Lower lobe of right lung (tissue), 2 donors: ENCODE results near the gene CEP128. TPM values are rescaled to one million over a fixed set of nuclear protein-coding genes. Genes with fewer than 3 reads are reported as not detected.

Experiments
- ATAC-seq, 2 donors: fragments of 200-7000 bp; cut with Tn5 transposase; one replicate each; pipeline ENCODE4 v1.9.1; 2020 to 2022; ENCODE audit warnings: mild to moderate bottlenecking in 2 of 2, moderate library complexity in 2 of 2
- DNase-seq: peaks from one replicate; pipeline ENCODE4 v3.0.0-alpha.2; 2020
- H3K27ac ChIP-seq: fragments of 200-600 bp; one replicate; pipeline ENCODE4 v1.8.0; 2022
- H3K27me3 ChIP-seq: fragments of 200-600 bp; one replicate; pipeline ENCODE4 v1.8.0; 2022; ENCODE audit warnings: low read depth
- H3K36me3 ChIP-seq: fragments of 200-600 bp; one replicate; pipeline ENCODE4 v1.8.0; 2022; ENCODE audit warnings: mild to moderate bottlenecking
- H3K4me1 ChIP-seq: fragments of 200-600 bp; one replicate; pipeline ENCODE4 v1.8.0; 2022
- H3K4me3 ChIP-seq: fragments of 200-600 bp; one replicate; pipeline ENCODE4 v1.8.0; 2022; ENCODE audit warnings: mild to moderate bottlenecking
- H3K9me3 ChIP-seq: fragments of 200-600 bp; one replicate; pipeline ENCODE4 v1.8.0; 2022
- intact Hi-C: fragments of 100-400 bp; cut with DNase I; formaldehyde crosslinking; loops from one replicate; pipeline ENCODE4 v1.11.0; 2022
- total RNA-seq: library from RNA; stranded (reverse); fragmentation: NEBNext Ultra II Directional; extraction: Animal tissue kit (Norgen Biotek cat#: 25700); gene quantifications from one replicate; pipeline ENCODE4 v1.2.1, GENCODE V29; 2021
- TF ChIP-seq, protein P1 (sequence below): fragments of 200-600 bp; IDR thresholded peaks from one replicate; pipeline ENCODE4 v1.8.0; 2022; ENCODE audit warnings: antibody characterized with exemption, mild to moderate bottlenecking
- donor health status: DM: no; HTN: yes; CAD: no; lungs with severe emphysema.

Gene CEP128
- total RNA-seq, 1 donor from 2014 or later: 11.5 TPM

- intact Hi-C loops: no loop called here
- H3K4me3 ChIP-seq: no peak overlapping the region
- ATAC-seq: no peak
- no peaks in the 10 kb centered on the region for H3K9me3 ChIP-seq
- TF ChIP-seq, protein P1, sequence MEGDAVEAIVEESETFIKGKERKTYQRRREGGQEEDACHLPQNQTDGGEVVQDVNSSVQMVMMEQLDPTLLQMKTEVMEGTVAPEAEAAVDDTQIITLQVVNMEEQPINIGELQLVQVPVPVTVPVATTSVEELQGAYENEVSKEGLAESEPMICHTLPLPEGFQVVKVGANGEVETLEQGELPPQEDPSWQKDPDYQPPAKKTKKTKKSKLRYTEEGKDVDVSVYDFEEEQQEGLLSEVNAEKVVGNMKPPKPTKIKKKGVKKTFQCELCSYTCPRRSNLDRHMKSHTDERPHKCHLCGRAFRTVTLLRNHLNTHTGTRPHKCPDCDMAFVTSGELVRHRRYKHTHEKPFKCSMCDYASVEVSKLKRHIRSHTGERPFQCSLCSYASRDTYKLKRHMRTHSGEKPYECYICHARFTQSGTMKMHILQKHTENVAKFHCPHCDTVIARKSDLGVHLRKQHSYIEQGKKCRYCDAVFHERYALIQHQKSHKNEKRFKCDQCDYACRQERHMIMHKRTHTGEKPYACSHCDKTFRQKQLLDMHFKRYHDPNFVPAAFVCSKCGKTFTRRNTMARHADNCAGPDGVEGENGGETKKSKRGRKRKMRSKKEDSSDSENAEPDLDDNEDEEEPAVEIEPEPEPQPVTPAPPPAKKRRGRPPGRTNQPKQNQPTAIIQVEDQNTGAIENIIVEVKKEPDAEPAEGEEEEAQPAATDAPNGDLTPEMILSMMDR: no peak
- H3K27me3 ChIP-seq: no peaks in the 10 kb centered on the region
- H3K27ac ChIP-seq: no peak overlapping the region
- DNase-seq: no peak
- no peaks in the 10 kb centered on the region for H3K4me1 ChIP-seq
- no peaks in the 10 kb centered on the region for H3K36me3 ChIP-seq
These were observed 476.9 kb downstream of the CEP128 start for GRCh38 chr14:80464531-80465149.

DNA sequence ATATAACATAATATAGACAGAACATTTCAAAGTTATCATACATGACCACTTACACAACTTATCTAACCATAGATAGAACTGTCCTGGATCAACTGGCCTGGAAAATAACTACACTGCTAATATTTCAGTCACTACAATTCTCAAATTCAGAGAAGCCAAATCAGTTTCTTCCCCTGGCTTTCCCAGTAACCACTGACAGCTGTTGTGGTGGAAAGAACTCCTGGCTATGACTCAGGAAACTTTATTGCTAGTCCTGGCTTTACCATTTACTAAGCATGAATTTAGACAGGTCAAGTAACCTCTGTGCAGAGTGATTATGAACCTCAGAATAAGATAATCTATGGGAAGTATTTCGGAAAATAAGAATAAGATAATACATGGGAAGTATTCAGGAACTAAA, 485.3 kb downstream of the CEP128 start:
- TF ChIP-seq, protein P1: no peak
- Histone ChIP-seq H3K9me3 (peaks cover 2% of the 10 kb centered on the region), H3K27ac (no peak overlapping the region), H3K4me1 (no peaks in the 10 kb centered on the region), H3K36me3 (no peaks in the 10 kb centered on the region), H3K4me3 (no peak overlapping the region), H3K27me3 (no peaks in the 10 kb centered on the region)
- ATAC-seq (no peak), DNase-seq (no peak)
- intact Hi-C loops: no loop called here

DNA sequence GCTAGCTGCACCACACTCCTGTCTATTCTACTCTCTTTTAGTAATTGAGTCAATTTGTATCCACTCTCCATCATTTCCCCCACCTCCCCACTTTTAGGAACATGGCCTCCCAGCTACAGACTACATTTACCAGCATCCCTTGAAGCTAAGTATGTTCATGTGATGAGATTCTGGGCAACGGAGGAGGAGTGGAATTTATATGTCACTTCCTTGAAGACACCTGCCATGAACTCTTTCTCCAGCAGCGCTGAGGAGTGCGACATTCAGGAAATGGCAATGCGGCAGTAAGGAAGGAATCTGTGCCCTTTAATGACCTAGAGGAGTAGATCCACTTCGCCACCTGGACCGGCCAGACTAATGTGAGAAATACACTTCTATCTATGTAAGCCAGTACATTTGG, 486.5 kb downstream of the CEP128 start:
- no peaks in the 10 kb centered on the region for H3K36me3 ChIP-seq
- H3K4me3 ChIP-seq: no peak overlapping the region
- DNase-seq (no peak), ATAC-seq (no peak)
- H3K9me3 ChIP-seq: peaks cover 7% of the 10 kb centered on the region
- no peaks in the 10 kb centered on the region for H3K4me1 ChIP-seq
- TF ChIP-seq, protein P1: no peak
- no peaks in the 10 kb centered on the region for H3K27me3 ChIP-seq
- intact Hi-C loops: no loop called here
- H3K27ac ChIP-seq: no peak overlapping the region

GRCh38 chr14:80448267-80448666, 493.3 kb downstream of the CEP128 start:
- H3K27me3 ChIP-seq: no peaks in the 10 kb centered on the region
- intact Hi-C loops: no loop called here
- no peak overlapping the region for H3K27ac ChIP-seq
- no peak overlapping the region for H3K4me3 ChIP-seq
- DNase-seq (no peak), ATAC-seq (no peak)
- H3K36me3 ChIP-seq: no peaks in the 10 kb centered on the region
- H3K9me3 ChIP-seq: peaks cover 7% of the 10 kb centered on the region
- TF ChIP-seq, protein P1: no peak
- no peaks in the 10 kb centered on the region for H3K4me1 ChIP-seq

DNA sequence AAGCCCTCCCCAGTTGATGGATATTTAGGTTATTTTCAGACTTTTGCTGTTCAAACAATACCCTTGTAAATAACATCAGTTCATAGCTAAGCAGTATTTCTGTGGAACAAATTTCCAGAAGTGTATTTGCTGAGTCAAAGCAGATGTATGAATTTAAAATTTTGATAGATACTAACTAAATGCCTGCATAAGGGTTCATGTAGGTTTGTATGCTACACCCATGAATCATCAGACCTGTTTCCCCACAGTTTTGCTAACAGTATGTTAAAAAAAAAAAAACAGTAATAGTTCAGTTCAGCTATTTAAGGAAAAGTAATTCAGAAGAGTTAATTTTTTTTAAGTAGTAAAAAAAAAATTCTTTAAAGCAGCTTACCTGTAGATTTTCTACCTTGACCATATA, 494.1 kb downstream of the CEP128 start:
- no peak for ATAC-seq
- Histone ChIP-seq H3K4me1 (no peaks in the 10 kb centered on the region), H3K4me3 (no peak overlapping the region), H3K27me3 (no peaks in the 10 kb centered on the region), H3K9me3 (peaks cover 7% of the 10 kb centered on the region), H3K36me3 (no peaks in the 10 kb centered on the region), H3K27ac (no peak overlapping the region)
- TF ChIP-seq, protein P1: no peak
- intact Hi-C loops: no loop called here
- DNase-seq: no peak

Other genes with a start within 250 kb of the CEP128 start
- not detected for gene TSHR, start 13.9 kb upstream of the CEP128 start, total RNA-seq